ENCODE results near the gene DYNLRB2. TPM values are rescaled to one million over a fixed set of nuclear protein-coding genes. Genes with fewer than 3 reads are reported as not detected.

DYNLRB2 gene
- total and polyA plus RNA-seq, 4 experiments from 2014 or later: 0.78 TPM; not detected in 3

DNA sequence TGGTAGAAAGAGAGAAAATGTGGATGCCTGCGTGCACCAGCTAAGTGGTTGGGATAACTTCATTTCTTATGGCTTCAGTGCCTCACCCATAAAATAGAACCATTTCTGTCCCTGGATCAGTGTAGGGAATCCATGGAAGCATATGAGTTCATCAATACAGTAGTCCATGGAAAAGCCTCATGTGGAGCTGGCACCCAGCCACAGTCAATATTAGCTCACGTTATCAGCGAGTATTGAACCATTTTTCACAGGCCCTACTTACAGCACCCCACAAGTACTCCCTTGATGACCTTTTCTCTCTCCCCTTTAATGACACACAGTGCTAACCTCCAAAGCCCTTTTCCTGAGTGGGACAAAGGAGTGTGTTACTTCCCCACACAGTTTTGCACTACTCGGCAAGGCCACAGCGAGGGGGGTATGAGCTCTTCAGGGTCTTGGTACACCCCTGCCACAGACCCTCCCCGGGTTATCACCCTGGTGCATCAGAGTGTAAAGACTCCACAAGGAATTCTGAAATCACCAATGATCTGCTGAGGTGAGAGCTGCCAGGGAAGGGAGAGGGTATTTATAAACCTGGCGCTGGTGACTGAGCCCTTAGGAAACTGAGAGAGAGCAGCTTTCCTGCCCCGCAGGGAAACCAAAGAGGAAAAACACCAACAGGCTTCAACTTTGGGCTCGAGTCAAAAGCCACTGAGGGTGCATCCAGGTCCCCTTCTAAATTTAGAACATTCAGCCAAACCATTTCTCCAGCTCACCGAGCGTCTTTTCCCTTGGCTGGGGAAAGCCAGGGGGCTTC is 36.9 kb downstream of the DYNLRB2 start:
- DNase-seq: no peak
- intact Hi-C loops (cut with micrococcal nuclease): no loop called here
- no peaks in the 10 kb centered on the region for H3K36me3 ChIP-seq (ENCODE audit: insufficient read depth, low read length)
- POLR2A ChIA-PET (ENCODE audit: partially characterized antibody): interaction anchor here (0.9 to 1.1 kb wide), 3 partner anchors 12 to 37 kb away, joined by 3 read pairs; partner anchors contain the start of gene DYNLRB2
- H3K4me1 ChIP-seq (ENCODE audit: insufficient read depth, low read length): peaks cover 42% of the 10 kb centered on the region
- H3K4me3 Mint-ChIP-seq: no peak overlapping the region
- H3K27ac ChIP-seq (ENCODE audit: low read depth, low read length): no peak overlapping the region
- H3K9me3 ChIP-seq (ENCODE audit: control insufficient read depth in 1 of 2, low read length in 2 of 2): no peaks in the 10 kb centered on the region
- CTCF ChIA-PET (ENCODE audit: partially characterized antibody): interaction anchor here (1.2 kb wide), 1 partner anchor 16 kb away, joined by 3 read pairs; no protein-coding TSS in a partner anchor
- peaks cover 22 to 39% (median 30%) of the 10 kb centered on the region in 4 donors for H3K4me1 Mint-ChIP-seq
- H3K4me3 ChIP-seq (ENCODE audit: low read length in 2 of 2): no peak overlapping the region
- no peaks in the 10 kb centered on the region for H3K9me3 Mint-ChIP-seq
- H3K27me3 ChIP-seq (ENCODE audit: insufficient read depth, low read length): no peaks in the 10 kb centered on the region
- H3K27ac Mint-ChIP-seq: peak overlapping the region in 1 of 7 donors; percentile 26
- no peaks in the 10 kb centered on the region for H3K27me3 Mint-ChIP-seq
- no peaks in the 10 kb centered on the region for H3K36me3 Mint-ChIP-seq

DNA sequence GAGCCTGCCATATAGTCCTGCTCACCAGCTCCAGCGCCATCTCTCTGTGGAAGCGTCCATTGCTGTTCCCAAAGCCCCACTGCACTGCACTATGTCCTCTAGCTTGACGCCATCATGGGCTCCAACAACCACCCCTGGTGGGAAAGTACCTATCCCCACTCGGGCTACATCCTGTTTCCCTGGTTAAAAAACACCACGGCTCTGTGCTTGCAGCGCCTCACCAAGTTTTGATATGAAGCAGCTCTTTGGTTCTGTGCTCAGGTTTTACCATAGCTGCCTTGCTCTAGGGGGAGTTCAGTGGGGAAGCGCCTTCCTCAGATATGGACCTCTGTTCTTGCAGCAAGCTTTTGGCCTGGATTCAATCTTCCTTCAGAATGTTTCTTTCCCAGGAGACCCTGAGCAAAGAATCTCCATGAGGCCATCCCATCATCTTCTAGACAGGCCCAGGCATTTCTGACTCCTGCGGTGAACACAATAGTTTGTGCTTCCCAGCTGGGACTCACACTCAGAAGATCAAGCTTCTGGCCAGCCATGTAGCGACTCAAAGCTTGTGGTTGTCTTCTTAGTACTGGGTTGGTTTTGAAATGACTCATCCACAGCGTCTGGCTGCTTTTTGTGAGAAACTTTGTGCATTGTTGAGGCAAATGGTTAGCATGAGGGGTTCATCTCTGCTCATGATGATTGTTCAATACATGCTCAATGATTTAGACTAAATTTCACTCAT is 39.5 kb downstream of the DYNLRB2 start:
- ChIA-PET CTCF (ENCODE audit: partially characterized antibody) (interaction anchor here (0.7 to 1.9 kb wide), 14 partner anchors 10 to 245 kb away, joined by 3 to 11 read pairs (median 4); partner anchors contain the start of gene CDYL2), POLR2A (ENCODE audit: partially characterized antibody) (interaction anchor here (0.7 to 2.4 kb wide), 15 partner anchors 9 to 228 kb away, joined by 3 to 37 read pairs (median 4); partner anchors contain the start of genes CDYL2 and DYNLRB2)
- H3K27me3 ChIP-seq (ENCODE audit: insufficient read depth, low read length): no peaks in the 10 kb centered on the region
- H3K36me3 ChIP-seq (ENCODE audit: insufficient read depth, low read length): no peaks in the 10 kb centered on the region
- Mint-ChIP-seq H3K36me3 (no peaks in the 10 kb centered on the region), H3K4me1 (peaks cover 26 to 56% (median 38%) of the 10 kb centered on the region in 4 donors), H3K4me3 (peak overlapping the region; percentile 39 to 84 (median 64)), H3K9me3 (no peaks in the 10 kb centered on the region), H3K27ac (peak overlapping the region; percentile 86 to 96 (median 92)), H3K27me3 (no peaks in the 10 kb centered on the region)
- H3K9me3 ChIP-seq (ENCODE audit: control insufficient read depth in 1 of 2, low read length in 2 of 2): no peaks in the 10 kb centered on the region
- intact Hi-C loops (cut with micrococcal nuclease): loop anchor here (1.0 to 10.0 kb wide), 6 partner anchors 11 to 227 kb away; partner anchors contain the start of gene DYNLRB2
- H3K4me1 ChIP-seq (ENCODE audit: insufficient read depth, low read length): peaks cover 46% of the 10 kb centered on the region
- peak; percentile 55 to 81 (median 64) for DNase-seq
- H3K4me3 ChIP-seq (ENCODE audit: low read length in 2 of 2): peak overlapping the region in 1 of 2 donors; percentile 22
- peak overlapping the region; percentile 7 for H3K27ac ChIP-seq (ENCODE audit: low read depth, low read length)

DNA sequence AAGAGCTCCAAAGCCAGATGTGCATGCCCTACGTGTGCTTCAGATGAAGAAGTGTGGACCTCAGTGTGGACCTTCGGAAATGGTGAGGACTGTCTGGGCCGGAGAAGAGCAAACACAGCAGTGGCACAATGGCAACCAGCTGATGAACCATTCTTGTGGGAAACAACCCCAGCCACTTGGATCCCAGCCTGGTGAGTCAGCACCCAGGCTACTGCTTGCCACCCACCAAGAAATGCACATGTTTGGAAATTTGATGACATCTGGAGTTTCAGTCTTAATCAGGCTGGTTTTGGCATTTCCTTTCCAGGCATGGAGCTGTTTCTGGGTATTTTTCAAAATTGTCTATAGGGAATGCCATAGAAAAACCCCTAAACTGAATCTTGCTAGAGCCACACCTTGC is 42.7 kb downstream of the DYNLRB2 start:
- H3K4me1 ChIP-seq (ENCODE audit: insufficient read depth, low read length): peaks cover 49% of the 10 kb centered on the region
- no peaks in the 10 kb centered on the region for H3K36me3 ChIP-seq (ENCODE audit: insufficient read depth, low read length)
- Mint-ChIP-seq H3K27me3 (peaks cover 2 to 7% of the 10 kb centered on the region in 2 donors), H3K4me1 (peaks cover 33 to 69% (median 49%) of the 10 kb centered on the region in 4 donors), H3K27ac (no peak overlapping the region), H3K36me3 (no peaks in the 10 kb centered on the region), H3K9me3 (peaks cover 0 to 6% (median 0%) of the 10 kb centered on the region in 8 donors), H3K4me3 (no peak overlapping the region)
- intact Hi-C loops (cut with micrococcal nuclease): loop anchor here (5.0 to 10.0 kb wide), 3 partner anchors 74 to 224 kb away; no protein-coding TSS in a partner anchor
- CTCF ChIA-PET (ENCODE audit: partially characterized antibody): interaction anchor here (1.8 kb wide), 1 partner anchor 57 kb away, joined by 5 read pairs; no protein-coding TSS in a partner anchor
- H3K27ac ChIP-seq (ENCODE audit: low read depth, low read length): no peak overlapping the region
- no peak for DNase-seq
- no peaks in the 10 kb centered on the region for H3K9me3 ChIP-seq (ENCODE audit: control insufficient read depth in 1 of 2, low read length in 2 of 2)
- H3K27me3 ChIP-seq (ENCODE audit: insufficient read depth, low read length): no peaks in the 10 kb centered on the region
- POLR2A ChIA-PET (ENCODE audit: partially characterized antibody): interaction anchor here (1.5 kb wide), 1 partner anchor 12 kb away, joined by 4 read pairs; no protein-coding TSS in a partner anchor
- no peak overlapping the region for H3K4me3 ChIP-seq (ENCODE audit: low read length in 2 of 2)

DNA sequence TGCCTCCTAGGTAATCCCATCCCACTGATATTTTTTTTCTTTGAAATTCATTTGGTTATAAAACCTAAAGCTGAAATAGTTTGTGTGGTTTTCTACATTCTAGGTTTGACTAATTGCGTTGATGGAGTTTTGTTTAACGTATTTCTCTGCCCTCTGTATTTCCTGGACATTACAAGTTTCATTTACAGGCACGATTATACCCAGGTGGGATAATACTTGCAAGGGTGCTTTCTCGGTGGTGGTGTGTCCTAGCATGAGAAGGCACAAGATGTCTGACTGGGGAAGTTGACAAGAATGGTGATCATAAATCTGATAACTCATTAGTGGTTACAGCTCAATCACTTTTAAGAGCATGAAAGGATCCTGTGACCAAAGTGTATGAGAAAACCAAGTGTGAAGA is 45.0 kb downstream of the DYNLRB2 start:
- H3K27ac ChIP-seq (ENCODE audit: low read depth, low read length): no peak overlapping the region
- peaks cover 28% of the 10 kb centered on the region for H3K4me1 ChIP-seq (ENCODE audit: insufficient read depth, low read length)
- H3K27me3 ChIP-seq (ENCODE audit: insufficient read depth, low read length): no peaks in the 10 kb centered on the region
- no peaks in the 10 kb centered on the region for H3K36me3 ChIP-seq (ENCODE audit: insufficient read depth, low read length)
- POLR2A ChIA-PET (ENCODE audit: partially characterized antibody): no interaction called here
- CTCF ChIA-PET (ENCODE audit: partially characterized antibody): no interaction called here
- H3K27ac Mint-ChIP-seq: no peak overlapping the region
- H3K9me3 Mint-ChIP-seq: peaks cover 0 to 6% (median 0%) of the 10 kb centered on the region in 8 donors
- H3K4me1 Mint-ChIP-seq: peaks cover 23 to 61% (median 37%) of the 10 kb centered on the region in 4 donors
- H3K4me3 ChIP-seq (ENCODE audit: low read length in 2 of 2): no peak overlapping the region
- H3K36me3 Mint-ChIP-seq: no peaks in the 10 kb centered on the region
- H3K4me3 Mint-ChIP-seq: peak overlapping the region in 4 of 8 donors; percentile 7 to 67 (median 22)
- H3K27me3 Mint-ChIP-seq: peaks cover 3 to 11% of the 10 kb centered on the region in 2 donors
- intact Hi-C loops (cut with micrococcal nuclease): loop anchor here (10.0 kb wide), 1 partner anchor 159 kb away; no protein-coding TSS in a partner anchor
- DNase-seq: peak in 1 of 5 donors; percentile 2
- no peaks in the 10 kb centered on the region for H3K9me3 ChIP-seq (ENCODE audit: control insufficient read depth in 1 of 2, low read length in 2 of 2)

DNA sequence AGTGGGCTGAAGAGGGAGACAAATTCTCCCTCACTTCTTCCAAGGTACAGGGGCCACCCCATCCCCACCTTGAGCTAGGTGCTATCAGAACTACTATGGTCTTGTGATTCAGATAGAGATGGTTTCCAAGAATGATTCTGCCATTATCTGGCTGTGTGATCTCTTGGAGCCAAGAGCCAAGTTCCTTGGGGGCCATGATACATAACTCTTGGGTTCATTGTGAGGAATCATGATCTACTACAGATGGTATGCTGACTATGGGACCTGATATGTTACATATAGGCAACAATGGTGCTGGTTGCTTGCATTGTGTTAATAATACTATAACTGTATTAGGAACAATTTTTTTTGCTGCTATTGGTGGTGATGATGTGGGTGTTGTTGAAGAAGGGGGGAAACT is 45.7 kb downstream of the DYNLRB2 start:
- no peaks in the 10 kb centered on the region for H3K9me3 ChIP-seq (ENCODE audit: control insufficient read depth in 1 of 2, low read length in 2 of 2)
- H3K27me3 ChIP-seq (ENCODE audit: insufficient read depth, low read length): no peaks in the 10 kb centered on the region
- Mint-ChIP-seq H3K27me3 (peaks cover 6 to 16% of the 10 kb centered on the region in 2 donors), H3K36me3 (no peaks in the 10 kb centered on the region), H3K9me3 (peaks cover 0 to 6% (median 0%) of the 10 kb centered on the region in 8 donors), H3K27ac (no peak overlapping the region), H3K4me1 (peaks cover 23 to 61% (median 37%) of the 10 kb centered on the region in 4 donors), H3K4me3 (peak overlapping the region in 2 of 8 donors; percentile 6 to 33)
- H3K27ac ChIP-seq (ENCODE audit: low read depth, low read length): no peak overlapping the region
- H3K4me3 ChIP-seq (ENCODE audit: low read length in 2 of 2): no peak overlapping the region
- no peaks in the 10 kb centered on the region for H3K36me3 ChIP-seq (ENCODE audit: insufficient read depth, low read length)
- POLR2A ChIA-PET (ENCODE audit: partially characterized antibody): no interaction called here
- CTCF ChIA-PET (ENCODE audit: partially characterized antibody): interaction anchor here (1.3 kb wide), 1 partner anchor 60 kb away, joined by 4 read pairs; no protein-coding TSS in a partner anchor
- H3K4me1 ChIP-seq (ENCODE audit: insufficient read depth, low read length): peaks cover 28% of the 10 kb centered on the region
- intact Hi-C loops (cut with micrococcal nuclease): loop anchor here (10.0 kb wide), 1 partner anchor 158 kb away; no protein-coding TSS in a partner anchor
- DNase-seq: no peak

DNA sequence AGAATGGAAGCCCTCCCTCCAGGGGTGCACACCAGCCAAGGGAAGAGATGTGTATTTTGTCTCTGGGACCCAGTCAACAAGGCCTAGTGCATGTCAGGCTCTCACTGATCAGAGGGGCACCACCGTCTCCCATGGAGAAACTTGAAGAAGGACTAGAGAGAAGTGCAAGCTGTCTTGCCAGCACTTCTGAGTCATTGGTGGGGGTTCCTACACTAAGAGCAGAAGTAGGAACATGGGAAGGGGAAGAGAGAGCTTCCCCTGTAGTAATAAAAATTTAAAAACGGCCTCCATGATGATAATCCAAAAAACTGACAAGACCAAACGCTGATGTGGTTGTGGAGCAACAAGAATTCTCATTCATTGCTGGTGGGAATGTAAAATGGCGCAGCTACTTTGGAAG is 46.3 kb downstream of the DYNLRB2 start:
- ChIA-PET POLR2A (ENCODE audit: partially characterized antibody) (no interaction called here), CTCF (ENCODE audit: partially characterized antibody) (interaction anchor here (1.3 kb wide), 1 partner anchor 60 kb away, joined by 4 read pairs; no protein-coding TSS in a partner anchor)
- H3K4me1 ChIP-seq (ENCODE audit: insufficient read depth, low read length): peaks cover 29% of the 10 kb centered on the region
- Mint-ChIP-seq H3K4me3 (no peak overlapping the region), H3K9me3 (peaks cover 0 to 6% (median 0%) of the 10 kb centered on the region in 8 donors), H3K4me1 (peaks cover 26 to 61% (median 40%) of the 10 kb centered on the region in 4 donors), H3K27me3 (peaks cover 6 to 16% of the 10 kb centered on the region in 2 donors), H3K36me3 (no peaks in the 10 kb centered on the region), H3K27ac (no peak overlapping the region)
- no peaks in the 10 kb centered on the region for H3K27me3 ChIP-seq (ENCODE audit: insufficient read depth, low read length)
- no peak overlapping the region for H3K27ac ChIP-seq (ENCODE audit: low read depth, low read length)
- no peak for DNase-seq
- no peaks in the 10 kb centered on the region for H3K36me3 ChIP-seq (ENCODE audit: insufficient read depth, low read length)
- intact Hi-C loops (cut with micrococcal nuclease): loop anchor here (10.0 kb wide), 1 partner anchor 158 kb away; no protein-coding TSS in a partner anchor
- H3K9me3 ChIP-seq (ENCODE audit: control insufficient read depth in 1 of 2, low read length in 2 of 2): no peaks in the 10 kb centered on the region
- H3K4me3 ChIP-seq (ENCODE audit: low read length in 2 of 2): no peak overlapping the region
